CD4-positive, alpha-beta memory T cell (primary cell): Measurements from ENCODE around the gene ERN2. TPM values are rescaled to one million over a fixed set of nuclear protein-coding genes. Genes with fewer than 3 reads are reported as not detected.

Experiments used
- CTCF ChIA-PET: fragments of 350-600 bp; sonication (Branson Sonifier 250); formaldehyde crosslinking; loops from one replicate; lab custom pipeline; 2021; ENCODE audit warnings: inconsistent platforms; ENCODE audit not compliant: partially characterized antibody; lab: Charles Lee
- POLR2A ChIA-PET: fragments of 350-600 bp; sonication (Branson Sonifier 250); formaldehyde crosslinking; loops from one replicate; lab custom pipeline; 2021; ENCODE audit not compliant: partially characterized antibody; lab: Charles Lee
- DNase-seq, 5 donors: peaks; one replicate each; pipeline versions ENCODE4 v3.0.0 to v3.0.0-alpha.2; 2020 to 2022; ENCODE audit warnings: mixed read lengths in 1 of 5
- H3K27ac ChIP-seq: one replicate; pipeline ENCODE4 v1.7.0; 2013; ENCODE audit warnings: low read depth, low read length
- H3K27me3 ChIP-seq: 2 replicates; pipeline ENCODE4 v1.7.0; 2013; ENCODE audit warnings: mild to moderate bottlenecking, low read length, moderate library complexity; ENCODE audit not compliant: insufficient read depth
- H3K36me3 ChIP-seq: 2 replicates; pipeline ENCODE4 v1.7.0; 2013; ENCODE audit warnings: mild to moderate bottlenecking, low read length, moderate library complexity; ENCODE audit not compliant: insufficient read depth
- H3K4me1 ChIP-seq: 2 replicates; pipeline ENCODE4 v1.7.0; 2013; ENCODE audit warnings: mild to moderate bottlenecking, low read length, moderate library complexity; ENCODE audit not compliant: insufficient read depth
- H3K4me3 ChIP-seq, 2 donors: one replicate each; pipeline ENCODE4 v1.7.0; 2013; ENCODE audit warnings: low read length in 2 of 2, mild to moderate bottlenecking in 1 of 2
- H3K9me3 ChIP-seq, 2 donors: one replicate each; pipeline ENCODE4 v1.7.0; 2013; ENCODE audit warnings: low read length in 2 of 2, control low read depth in 1 of 2; ENCODE audit not compliant: control insufficient read depth in 1 of 2
- H3K27ac Mint-ChIP-seq, 7 donors: one replicate each; pipeline ENCODE4 v1.8.0; 2020 to 2021; ENCODE audit warnings: mixed read lengths in 7 of 7, mild to moderate bottlenecking in 6 of 7, inconsistent platforms in 3 of 7, moderate library complexity in 3 of 7
- H3K27me3 Mint-ChIP-seq, 2 donors: one replicate each; pipeline ENCODE4 v1.8.0; 2020 to 2021; ENCODE audit warnings: mixed read lengths in 2 of 2
- H3K36me3 Mint-ChIP-seq, 2 donors: one replicate each; pipeline ENCODE4 v1.8.0; 2020 to 2021; ENCODE audit warnings: mixed read lengths in 2 of 2, inconsistent platforms in 1 of 2, mild to moderate bottlenecking in 1 of 2
- H3K4me1 Mint-ChIP-seq, 4 donors: one replicate each; pipeline ENCODE4 v1.8.0; 2020 to 2021; ENCODE audit warnings: mixed read lengths in 4 of 4, mild to moderate bottlenecking in 1 of 4
- H3K4me3 Mint-ChIP-seq, 8 donors: one replicate each; pipeline ENCODE4 v1.8.0; 2020 to 2021; ENCODE audit warnings: mixed read lengths in 8 of 8, mild to moderate bottlenecking in 7 of 8, moderate library complexity in 6 of 8, inconsistent platforms in 3 of 8
- H3K9me3 Mint-ChIP-seq, 8 donors: one replicate each; pipeline ENCODE4 v1.8.0; 2020 to 2021; ENCODE audit warnings: mixed read lengths in 8 of 8, mild to moderate bottlenecking in 5 of 8, inconsistent platforms in 3 of 8, moderate library complexity in 1 of 8
- intact Hi-C: fragments of 100-400 bp; cut with micrococcal nuclease; formaldehyde crosslinking; loops from one replicate; pipeline ENCODE4 v1.15.1; 2023
- polyA plus RNA-seq, 2 donors: library from polyadenylated mRNA; unstranded; fragments of 300-500 nt; fragmentation: Illumina TruSeq; gene quantifications; one replicate each; pipeline ENCODE4 v1.2.3, GENCODE V29; 2021
- total RNA-seq, 2 experiments: library from RNA; stranded (reverse); gene quantifications; one replicate each; pipeline ENCODE4 v1.2.3, GENCODE V29; 2021

ERN2 gene
- total and polyA plus RNA-seq, 4 experiments from 2014 or later: not detected

GRCh38 chr16:23689442-23690187 is 23.4 kb downstream of the ERN2 start:
- H3K27ac ChIP-seq: no peak overlapping the region
- no peak overlapping the region for H3K27ac Mint-ChIP-seq
- H3K36me3 Mint-ChIP-seq: peaks cover 38 to 39% of the 10 kb centered on the region in 2 donors
- no peaks in the 10 kb centered on the region for H3K4me1 ChIP-seq
- CTCF ChIA-PET: no interaction called here
- H3K9me3 Mint-ChIP-seq: no peaks in the 10 kb centered on the region
- intact Hi-C loops: no loop called here
- peaks cover 22% of the 10 kb centered on the region for H3K36me3 ChIP-seq
- peaks cover 0 to under 1% (median 0%) of the 10 kb centered on the region in 4 donors for H3K4me1 Mint-ChIP-seq
- no peak for DNase-seq
- H3K4me3 Mint-ChIP-seq: no peak overlapping the region
- H3K4me3 ChIP-seq: no peak overlapping the region
- no peaks in the 10 kb centered on the region for H3K9me3 ChIP-seq
- no peaks in the 10 kb centered on the region for H3K27me3 ChIP-seq
- H3K27me3 Mint-ChIP-seq: no peaks in the 10 kb centered on the region
- POLR2A ChIA-PET: no interaction called here

GRCh38 chr16:23687034-23687808 is 25.8 kb downstream of the ERN2 start:
- ChIA-PET POLR2A (no interaction called here), CTCF (interaction anchor here (1.7 kb wide), 1 partner anchor 10 kb away, joined by 6 read pairs; no protein-coding TSS in a partner anchor)
- DNase-seq: no peak
- H3K27ac Mint-ChIP-seq: peak overlapping the region in 1 of 7 donors; percentile 20
- Histone ChIP-seq H3K4me1 (no peaks in the 10 kb centered on the region), H3K9me3 (no peaks in the 10 kb centered on the region), H3K27ac (no peak overlapping the region), H3K4me3 (no peak overlapping the region), H3K27me3 (no peaks in the 10 kb centered on the region), H3K36me3 (peaks cover 35% of the 10 kb centered on the region)
- H3K4me1 Mint-ChIP-seq: no peaks in the 10 kb centered on the region
- H3K27me3 Mint-ChIP-seq: no peaks in the 10 kb centered on the region
- H3K36me3 Mint-ChIP-seq: peaks cover 45% of the 10 kb centered on the region in 2 donors
- no peak overlapping the region for H3K4me3 Mint-ChIP-seq
- intact Hi-C loops: no loop called here
- no peaks in the 10 kb centered on the region for H3K9me3 Mint-ChIP-seq

- POLR2A ChIA-PET: no interaction called here
- no peak overlapping the region for H3K27ac ChIP-seq
These were observed 29.5 kb downstream of the ERN2 start for GRCh38 chr16:23683487-23683886.

GRCh38 chr16:23682181-23682580 is 30.8 kb downstream of the ERN2 start:
- Mint-ChIP-seq H3K9me3 (peaks cover 0 to 2% (median 0%) of the 10 kb centered on the region in 8 donors), H3K27me3 (no peaks in the 10 kb centered on the region), H3K36me3 (peaks cover 19 to 25% of the 10 kb centered on the region in 2 donors), H3K4me1 (peaks cover 8 to 26% (median 18%) of the 10 kb centered on the region in 4 donors), H3K27ac (no peak overlapping the region), H3K4me3 (no peak overlapping the region)
- CTCF ChIA-PET: no interaction called here
- H3K4me3 ChIP-seq: no peak overlapping the region
- POLR2A ChIA-PET: no interaction called here
- no peak for DNase-seq
- H3K27me3 ChIP-seq: no peaks in the 10 kb centered on the region
- H3K4me1 ChIP-seq: peaks cover 17% of the 10 kb centered on the region
- H3K9me3 ChIP-seq: no peaks in the 10 kb centered on the region
- peaks cover 14% of the 10 kb centered on the region for H3K36me3 ChIP-seq
- intact Hi-C loops: no loop called here
- H3K27ac ChIP-seq: no peak overlapping the region

More at GRCh38 chr16:23683487-23683886, 29.5 kb downstream of the ERN2 start:
- peaks cover 0 to 2% (median 0%) of the 10 kb centered on the region in 8 donors for H3K9me3 Mint-ChIP-seq
- H3K4me3 Mint-ChIP-seq: no peak overlapping the region
- no peak for DNase-seq
- no peak overlapping the region for H3K4me3 ChIP-seq
- CTCF ChIA-PET: no interaction called here
- no peaks in the 10 kb centered on the region for H3K27me3 Mint-ChIP-seq
- H3K27ac Mint-ChIP-seq: no peak overlapping the region
- no peaks in the 10 kb centered on the region for H3K9me3 ChIP-seq
- H3K36me3 ChIP-seq: peaks cover 22% of the 10 kb centered on the region
- H3K27me3 ChIP-seq: no peaks in the 10 kb centered on the region
- peaks cover 5 to 17% (median 10%) of the 10 kb centered on the region in 4 donors for H3K4me1 Mint-ChIP-seq
- peaks cover 12% of the 10 kb centered on the region for H3K4me1 ChIP-seq
- intact Hi-C loops: no loop called here
- peaks cover 32 to 37% of the 10 kb centered on the region in 2 donors for H3K36me3 Mint-ChIP-seq

GRCh38 chr16:23679986-23680336 is 33.1 kb downstream of the ERN2 start:
- no peaks in the 10 kb centered on the region for H3K27me3 Mint-ChIP-seq
- H3K27me3 ChIP-seq: no peaks in the 10 kb centered on the region
- H3K4me3 ChIP-seq: no peak overlapping the region
- H3K27ac Mint-ChIP-seq: peak overlapping the region in 1 of 7 donors; percentile 48
- peak overlapping the region in 6 of 8 donors; percentile 2 to 89 (median 38) for H3K4me3 Mint-ChIP-seq
- no peaks in the 10 kb centered on the region for H3K9me3 ChIP-seq
- no peak overlapping the region for H3K27ac ChIP-seq
- H3K9me3 Mint-ChIP-seq: peaks cover 0 to 2% (median 0%) of the 10 kb centered on the region in 8 donors
- CTCF ChIA-PET: interaction anchor here (1.0 kb wide), 1 partner anchor 48 kb away, joined by 3 read pairs; no protein-coding TSS in a partner anchor
- peaks cover 17% of the 10 kb centered on the region for H3K4me1 ChIP-seq
- H3K4me1 Mint-ChIP-seq: peaks cover 8 to 28% (median 20%) of the 10 kb centered on the region in 4 donors
- intact Hi-C loops: loop anchor here (5.0 kb wide), 1 partner anchor 822 kb away; no protein-coding TSS in a partner anchor
- POLR2A ChIA-PET: no interaction called here
- H3K36me3 ChIP-seq: peaks cover 14% of the 10 kb centered on the region
- H3K36me3 Mint-ChIP-seq: peaks cover 9 to 18% of the 10 kb centered on the region in 2 donors
- DNase-seq: no peak

GRCh38 chr16:23679274-23679985 is 33.6 kb downstream of the ERN2 start:
- Histone ChIP-seq H3K9me3 (no peaks in the 10 kb centered on the region), H3K4me3 (peak overlapping the region; percentile 49 to 70), H3K27me3 (no peaks in the 10 kb centered on the region), H3K27ac (no peak overlapping the region), H3K4me1 (peaks cover 17% of the 10 kb centered on the region), H3K36me3 (peaks cover 14% of the 10 kb centered on the region)
- peak overlapping the region; percentile 71 to 89 (median 83) for H3K4me3 Mint-ChIP-seq
- H3K27me3 Mint-ChIP-seq: no peaks in the 10 kb centered on the region
- H3K27ac Mint-ChIP-seq: peak overlapping the region in 3 of 7 donors; percentile 46 to 59 (median 47)
- H3K9me3 Mint-ChIP-seq: peaks cover 0 to 2% (median 0%) of the 10 kb centered on the region in 8 donors
- intact Hi-C loops: loop anchor here (5.0 kb wide), 1 partner anchor 823 kb away; no protein-coding TSS in a partner anchor
- peaks cover 8 to 28% (median 20%) of the 10 kb centered on the region in 4 donors for H3K4me1 Mint-ChIP-seq
- H3K36me3 Mint-ChIP-seq: peaks cover 9 to 18% of the 10 kb centered on the region in 2 donors
- CTCF ChIA-PET: interaction anchor here (1.0 kb wide), 1 partner anchor 48 kb away, joined by 3 read pairs; no protein-coding TSS in a partner anchor
- POLR2A ChIA-PET: interaction anchor here (1.4 kb wide), 1 partner anchor 37 kb away, joined by 4 read pairs; no protein-coding TSS in a partner anchor
- DNase-seq: no peak
